ENCODE measurements around the gene DPP6.

The DPP6 gene

GRCh38 chr7:154592388-154592787, 540.2 kb downstream of the DPP6 start:
- DNase-seq (ENCODE audit: low spot score) = no peak

- no peak for DNase-seq (ENCODE audit: low spot score)
Measured at GRCh38 chr7:154598396-154598795, 546.2 kb downstream of the DPP6 start.

- no peak for DNase-seq (ENCODE audit: low spot score)
Measured at GRCh38 chr7:154598864-154599263, 546.7 kb downstream of the DPP6 start.

GRCh38 chr7:154610903-154611302, 558.7 kb downstream of the DPP6 start:
- no peak for DNase-seq (ENCODE audit: low spot score)

GRCh38 chr7:154613811-154614210, 561.6 kb downstream of the DPP6 start:
- no peak for DNase-seq (ENCODE audit: low spot score)

- no peak for DNase-seq (ENCODE audit: low spot score)
Measured at GRCh38 chr7:154620141-154620755, 568.0 kb downstream of the DPP6 start.

- DNase-seq (ENCODE audit: low spot score) = no peak
Measured at GRCh38 chr7:154623399-154623798, 571.2 kb downstream of the DPP6 start.

- no peak for DNase-seq (ENCODE audit: low spot score)
Measured at GRCh38 chr7:154627646-154628290, 575.6 kb downstream of the DPP6 start.

- DNase-seq (ENCODE audit: low spot score) = no peak
Measured at GRCh38 chr7:154628556-154628955, 576.4 kb downstream of the DPP6 start.

- DNase-seq (ENCODE audit: low spot score) = no peak
Measured at GRCh38 chr7:154631162-154631561, 579.0 kb downstream of the DPP6 start.

GRCh38 chr7:154633641-154634040, 581.4 kb downstream of the DPP6 start:
- no peak for DNase-seq (ENCODE audit: low spot score)

- no peak for DNase-seq (ENCODE audit: low spot score)
Measured at GRCh38 chr7:154638286-154638685, 586.1 kb downstream of the DPP6 start.

- DNase-seq (ENCODE audit: low spot score) = no peak
Measured at GRCh38 chr7:154640266-154640865, 588.2 kb downstream of the DPP6 start.

- DNase-seq (ENCODE audit: low spot score) = no peak
Measured at GRCh38 chr7:154640917-154641316, 588.7 kb downstream of the DPP6 start.

GRCh38 chr7:154644366-154644765, 592.2 kb downstream of the DPP6 start:
- DNase-seq (ENCODE audit: low spot score) = no peak

GRCh38 chr7:154646126-154647013, 594.2 kb downstream of the DPP6 start:
- no peak for DNase-seq (ENCODE audit: low spot score)

- no peak for DNase-seq (ENCODE audit: low spot score)
Measured at GRCh38 chr7:154647625-154648024, 595.4 kb downstream of the DPP6 start.

GRCh38 chr7:154649015-154649414, 596.8 kb downstream of the DPP6 start:
- DNase-seq (ENCODE audit: low spot score) = no peak

GRCh38 chr7:154649434-154649833, 597.2 kb downstream of the DPP6 start:
- DNase-seq (ENCODE audit: low spot score) = no peak

- no peak for DNase-seq (ENCODE audit: low spot score)
Measured at GRCh38 chr7:154650275-154650674, 598.1 kb downstream of the DPP6 start.

- no peak for DNase-seq (ENCODE audit: low spot score)
Measured at GRCh38 chr7:154651501-154651900, 599.3 kb downstream of the DPP6 start.

- DNase-seq (ENCODE audit: low spot score) = no peak
Measured at GRCh38 chr7:154652564-154652963, 600.4 kb downstream of the DPP6 start.

- no peak for DNase-seq (ENCODE audit: low spot score)
Measured at GRCh38 chr7:154653281-154653680, 601.1 kb downstream of the DPP6 start.
